ENCODE measurements around the gene ELMO1. TPM values are rescaled to one million over a fixed set of nuclear protein-coding genes. Genes with fewer than 3 reads are reported as not detected.

ELMO1 gene
- total and polyA plus RNA-seq, 4 donors = 6.7 to 51.5 (median 14.8) TPM

- TF ChIP-seq NR2F2 (IDR thresholded peaks at IDR 0.05) = peak; percentile 17
- TF ChIP-seq RXRA (IDR thresholded peaks at IDR 0.05) = peak in 1 of 2 donors; percentile 31
- peak; percentile 9 for TF ChIP-seq SP1 (IDR thresholded peaks at IDR 0.05)
Observed at GRCh38 chr7:37391791-37392672, 56.6 kb downstream of the ELMO1 start (continued).

GRCh38 chr7:37390114-37390513 lies 58.5 kb downstream of the ELMO1 start:
- Histone ChIP-seq H3K27me3 (ENCODE audit: control insufficient read depth in 4 of 4, insufficient read depth in 4 of 4, low read length in 3 of 4) (no peaks in the 10 kb centered on the region), H3K27ac (ENCODE audit: low read depth in 1 of 2, low read length in 2 of 2) (no peak overlapping the region), H3K4me1 (ENCODE audit: control insufficient read depth in 4 of 4, insufficient read depth in 4 of 4, low read length in 3 of 4) (peaks cover 6 to 39% (median 19%) of the 10 kb centered on the region in 4 donors), H3K9me3 (ENCODE audit: control insufficient read depth in 4 of 4, low read length in 3 of 4) (no peaks in the 10 kb centered on the region), H3K4me3 (ENCODE audit: low read depth in 1 of 3, low read length in 3 of 3) (no peak overlapping the region), H3K9ac (ENCODE audit: low read depth in 1 of 2, low read length in 2 of 2) (no peak overlapping the region), H3K36me3 (ENCODE audit: control insufficient read depth in 4 of 4, insufficient read depth in 3 of 4, low read depth in 1 of 4, low read length in 3 of 4) (no peaks in the 10 kb centered on the region)
- WGBS = 82% methylated on average over 8 of the region's 8 CpGs
- no peak for DNase-seq (ENCODE audit: low spot score)
- TF ChIP-seq HNF4A (conservative IDR thresholded peaks at IDR 0.05) = no peak
- no peak for TF ChIP-seq MAX (IDR thresholded peaks at IDR 0.05)
- TF ChIP-seq TAF1 (conservative IDR thresholded peaks at IDR 0.05) = no peak
- no peak for TF ChIP-seq YY1 (IDR thresholded peaks at IDR 0.05)
- TF ChIP-seq HNF4G (IDR thresholded peaks at IDR 0.05) = no peak
- TF ChIP-seq EGR1 (IDR thresholded peaks at IDR 0.05; ENCODE audit: low read depth in 2 of 2) = no peak
- TF ChIP-seq JUND (IDR thresholded peaks at IDR 0.05) = no peak
- TF ChIP-seq FOXA1 (IDR thresholded peaks at IDR 0.05) = no peak

GRCh38 chr7:37388811-37389210 lies 59.9 kb downstream of the ELMO1 start:
- Histone ChIP-seq H3K4me1 (ENCODE audit: control insufficient read depth in 4 of 4, insufficient read depth in 4 of 4, low read length in 3 of 4) (peaks cover 6 to 39% (median 19%) of the 10 kb centered on the region in 4 donors), H3K9ac (ENCODE audit: low read depth in 1 of 2, low read length in 2 of 2) (no peak overlapping the region), H3K36me3 (ENCODE audit: control insufficient read depth in 4 of 4, insufficient read depth in 3 of 4, low read depth in 1 of 4, low read length in 3 of 4) (no peaks in the 10 kb centered on the region), H3K9me3 (ENCODE audit: control insufficient read depth in 4 of 4, low read length in 3 of 4) (no peaks in the 10 kb centered on the region), H3K27me3 (ENCODE audit: control insufficient read depth in 4 of 4, insufficient read depth in 4 of 4, low read length in 3 of 4) (no peaks in the 10 kb centered on the region), H3K27ac (ENCODE audit: low read depth in 1 of 2, low read length in 2 of 2) (no peak overlapping the region), H3K4me3 (ENCODE audit: low read depth in 1 of 3, low read length in 3 of 3) (no peak overlapping the region)
- DNase-seq (ENCODE audit: low spot score) = no peak
- no peak for TF ChIP-seq NR2F2 (IDR thresholded peaks at IDR 0.05)
- no peak for TF ChIP-seq RAD21 (IDR thresholded peaks at IDR 0.05)
- TF ChIP-seq TAF1 (conservative IDR thresholded peaks at IDR 0.05) = no peak
- no peak for TF ChIP-seq SP1 (IDR thresholded peaks at IDR 0.05)
- TF ChIP-seq RXRA (IDR thresholded peaks at IDR 0.05) = no peak
- TF ChIP-seq CTCF (IDR thresholded peaks at IDR 0.05; ENCODE audit: low read depth, low read length, missing input control) = no peak
- no peak for TF ChIP-seq GABPA (IDR thresholded peaks at IDR 0.05 in 1 of 2, conservative IDR thresholded peaks at IDR 0.05 in 1 of 2)
- TF ChIP-seq REST (IDR thresholded peaks at IDR 0.05) = no peak
- TF ChIP-seq FOXA1 (IDR thresholded peaks at IDR 0.05) = no peak
- TF ChIP-seq ZBTB33 (IDR thresholded peaks at IDR 0.05) = no peak
- TF ChIP-seq JUND (IDR thresholded peaks at IDR 0.05) = no peak
- no peak for TF ChIP-seq HNF4A (conservative IDR thresholded peaks at IDR 0.05)
- TF ChIP-seq EGR1 (IDR thresholded peaks at IDR 0.05; ENCODE audit: low read depth in 2 of 2) = no peak
- TF ChIP-seq FOXA2 (IDR thresholded peaks at IDR 0.05) = no peak
- no peak for TF ChIP-seq ATF3 (IDR thresholded peaks at IDR 0.05)
- TF ChIP-seq HNF4G (IDR thresholded peaks at IDR 0.05) = no peak
- no peak for TF ChIP-seq MAX (IDR thresholded peaks at IDR 0.05)
- TF ChIP-seq YY1 (IDR thresholded peaks at IDR 0.05) = no peak
- 81% methylated on average over 4 of the region's 4 CpGs for WGBS

All from liver (tissue), 9 donors.